Choroid plexus epithelial cell (primary cell): ENCODE data around the gene TOPBP1.
A peak's percentile ranks its signal among the peaks of the same experiment; 100 is the strongest.

ENCODE experiments used
- DNase-seq: peaks from one replicate; pipeline ENCODE4 v3.0.0-alpha.2; 2010; ENCODE audit warnings: low read depth
- H3K4me3 ChIP-seq: 2 replicates; pipeline ENCODE4 v1.5.1; 2011; ENCODE audit warnings: low read depth, mild to moderate bottlenecking, control low read depth, low read length, moderate library complexity
- CTCF ChIP-seq: conservative IDR thresholded peaks from 2 replicates; pipeline ENCODE4 v1.5.1; 2011; ENCODE audit warnings: low read depth, mild to moderate bottlenecking, control low read depth, inconsistent platforms, low read length, moderate library complexity

The TOPBP1 gene

GRCh38 chr3:133583396-133583795 is 78.3 kb downstream of the TOPBP1 start:
- DNase-seq = no peak
- H3K4me3 ChIP-seq = no peak overlapping the region
- no peak for TF ChIP-seq CTCF

- peak; percentile 74 for TF ChIP-seq CTCF
- DNase-seq = peak; percentile 70
- no peak overlapping the region for H3K4me3 ChIP-seq
Observed at GRCh38 chr3:133578548-133579191, 83.1 kb downstream of the TOPBP1 start.

- TF ChIP-seq CTCF = no peak
- no peak for DNase-seq
- peak overlapping the region; percentile 81 for H3K4me3 ChIP-seq
Observed at GRCh38 chr3:133576169-133576568, 85.6 kb downstream of the TOPBP1 start.

GRCh38 chr3:133575086-133575485 is 86.7 kb downstream of the TOPBP1 start:
- TF ChIP-seq CTCF = no peak
- DNase-seq = no peak
- peak overlapping the region; percentile 81 for H3K4me3 ChIP-seq

- DNase-seq = peak; percentile 84
- peak overlapping the region; percentile 81 for H3K4me3 ChIP-seq
- no peak for TF ChIP-seq CTCF
Observed at GRCh38 chr3:133574260-133574881, 87.4 kb downstream of the TOPBP1 start.

GRCh38 chr3:133573629-133574194 is 88.0 kb downstream of the TOPBP1 start, which contains the start of gene CDV3:
Gene CDV3, plus strand, starts transcription at chr3:133573686. Its CDS starts 359 bp downstream, at chr3:133574045.
- TF ChIP-seq CTCF = no peak
- DNase-seq = no peak
- peak within 1 kb of the TSS; percentile 81 for H3K4me3 ChIP-seq
